Fibroblast of lung (primary cell): ENCODE results near the gene ASTN1. TPM values are rescaled to one million over a fixed set of nuclear protein-coding genes. Genes with fewer than 3 reads are reported as not detected.

Source experiments
- DNase-seq, 2 donors: peaks; one replicate each; pipeline versions ENCODE4 v3.0.0 to v3.0.0-alpha.2; 2010; ENCODE audit warnings: low read depth in 2 of 2
- H2AFZ ChIP-seq: 2 replicates; pipeline ENCODE4 v1.5.1; 2012; ENCODE audit warnings: low read length, control low read depth, inconsistent platforms
- H3K27ac ChIP-seq: 2 replicates; pipeline ENCODE4 v1.5.1; 2011; ENCODE audit warnings: low read length, control low read depth; ENCODE audit not compliant: insufficient read depth
- H3K27me3 ChIP-seq: 2 replicates; pipeline ENCODE4 v1.5.1; 2011; ENCODE audit warnings: mild to moderate bottlenecking, low read length; ENCODE audit not compliant: control insufficient read depth, insufficient read depth
- H3K36me3 ChIP-seq: 2 replicates; pipeline ENCODE4 v1.5.1; 2011; ENCODE audit warnings: low read length; ENCODE audit not compliant: control insufficient read depth, insufficient read depth
- H3K4me1 ChIP-seq: 2 replicates; pipeline ENCODE4 v1.5.1; 2011; ENCODE audit warnings: low read length; ENCODE audit not compliant: control insufficient read depth, insufficient read depth; ENCODE audit errors: extremely low read depth
- H3K4me2 ChIP-seq: 2 replicates; pipeline ENCODE4 v1.5.1; 2011; ENCODE audit warnings: low read length, control low read depth; ENCODE audit not compliant: insufficient read depth; ENCODE audit errors: extremely low read depth
- H3K4me3 ChIP-seq, 4 experiments: fragments of 200-600 bp in 1 of 4; sonication (generic) in 1 of 4; replicated peaks in 1 of 4; 2 replicates each; pipeline ENCODE4 v1.5.1; 2011 to 2016; ENCODE audit warnings: low read length in 4 of 4, low read depth in 3 of 4, mild to moderate bottlenecking in 3 of 4, control low read depth in 2 of 4, inconsistent platforms in 1 of 4, mixed read lengths in 1 of 4; ENCODE audit not compliant: insufficient read depth in 1 of 4; ENCODE audit errors: control extremely low read depth in 1 of 4
- H3K79me2 ChIP-seq: 2 replicates; pipeline ENCODE4 v1.5.1; 2012; ENCODE audit warnings: mild to moderate bottlenecking, low read length, inconsistent platforms; ENCODE audit not compliant: control insufficient read depth, insufficient read depth
- H3K9ac ChIP-seq: 2 replicates; pipeline ENCODE4 v1.5.1; 2011; ENCODE audit warnings: mild to moderate bottlenecking, low read length, control low read depth; ENCODE audit not compliant: insufficient read depth
- H3K9me3 ChIP-seq: 2 replicates; pipeline ENCODE4 v1.5.1; 2012; ENCODE audit warnings: low read depth, low read length; ENCODE audit not compliant: control insufficient read depth, insufficient read depth
- H4K20me1 ChIP-seq: 2 replicates; pipeline ENCODE4 v1.5.1; 2011; ENCODE audit warnings: low read length; ENCODE audit not compliant: control insufficient read depth, insufficient read depth; ENCODE audit errors: extremely low read depth
- CTCF ChIP-seq, 2 donors: IDR thresholded peaks in 1 of 2; conservative IDR thresholded peaks in 1 of 2; 1 replicate in 1 of 2; 2 replicates in 1 of 2; pipeline ENCODE4 v1.5.1; 2011 to 2012; ENCODE audit warnings: low read length in 2 of 2, control low read depth in 1 of 2, inconsistent platforms in 1 of 2, low read depth in 1 of 2, mild to moderate bottlenecking in 1 of 2
- EZH2 ChIP-seq: IDR thresholded peaks from 2 replicates; pipeline ENCODE4 v1.5.1; 2012; ENCODE audit warnings: low read length, control low read depth, mild to moderate bottlenecking; ENCODE audit errors: missing control alignments
- polyA plus RNA-seq, 2 donors: library from polyadenylated mRNA; depleted of rRNA in 1 of 2; stranded (reverse) in 1 of 2; unstranded in 1 of 2; fragments of >200 nt; gene quantifications; 2 replicates each; pipeline ENCODE4 v1.2.1, GENCODE V29; 2011 to 2012; ENCODE audit warnings: missing spikeins in 1 of 2
- total RNA-seq: library from RNA; depleted of rRNA; stranded (reverse); fragments of >200 nt; gene quantifications from 2 replicates; pipeline ENCODE4 v1.2.1, GENCODE V29; 2014

Gene ASTN1
- total and polyA plus RNA-seq, 2 donors (not counting 1 experiment from before 2014, with no cell fraction given), result 0.06 to 0.17 TPM

GRCh38 chr1:177138347-177138746 lies 26.2 kb downstream of the ASTN1 start:
- H2AFZ ChIP-seq, result no peak overlapping the region
- no peak overlapping the region for H3K9ac ChIP-seq
- no peaks in the 10 kb centered on the region for H3K9me3 ChIP-seq
- H3K27ac ChIP-seq, result no peak overlapping the region
- H3K4me1 ChIP-seq, result no peaks in the 10 kb centered on the region
- H4K20me1 ChIP-seq, result no peaks in the 10 kb centered on the region
- no peaks in the 10 kb centered on the region for H3K79me2 ChIP-seq
- no peaks in the 10 kb centered on the region for H3K36me3 ChIP-seq
- H3K4me3 ChIP-seq, result no peak overlapping the region
- no peak overlapping the region for H3K4me2 ChIP-seq
- DNase-seq, result no peak
- TF ChIP-seq CTCF (conservative IDR thresholded peaks at IDR 0.05 in 1 of 2, IDR thresholded peaks at IDR 0.05 in 1 of 2; ENCODE audit: low read depth in 1 of 2, low read length in 2 of 2) (no peak), EZH2 (no peak)
- H3K27me3 ChIP-seq, result no peaks in the 10 kb centered on the region

DNA sequence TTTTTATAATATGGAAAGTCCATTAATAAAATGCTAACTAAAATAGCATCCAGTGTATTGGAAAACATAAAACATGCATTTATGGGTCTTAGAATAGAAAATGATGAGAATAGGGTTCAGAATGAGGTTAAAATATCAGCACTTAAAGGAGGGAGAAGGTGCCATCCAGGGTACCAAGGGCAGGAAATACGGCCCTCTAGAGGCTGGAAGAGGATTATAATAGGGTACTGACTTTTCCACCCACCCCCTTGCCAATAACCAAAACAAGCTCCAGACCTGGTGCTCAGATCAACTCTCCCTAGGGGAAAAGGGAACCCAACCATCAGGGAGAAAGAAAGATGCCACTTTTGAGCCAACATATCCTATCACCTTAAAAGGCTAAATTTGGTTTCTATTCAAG lies 26.7 kb downstream of the ASTN1 start:
- Histone ChIP-seq H3K9me3 (no peaks in the 10 kb centered on the region), H3K4me2 (no peak overlapping the region), H2AFZ (no peak overlapping the region), H3K27me3 (no peaks in the 10 kb centered on the region), H3K36me3 (no peaks in the 10 kb centered on the region), H3K27ac (no peak overlapping the region), H3K4me3 (no peak overlapping the region), H4K20me1 (no peaks in the 10 kb centered on the region), H3K79me2 (no peaks in the 10 kb centered on the region), H3K4me1 (no peaks in the 10 kb centered on the region), H3K9ac (no peak overlapping the region)
- TF ChIP-seq EZH2 (no peak), CTCF (conservative IDR thresholded peaks at IDR 0.05 in 1 of 2, IDR thresholded peaks at IDR 0.05 in 1 of 2; ENCODE audit: low read depth in 1 of 2, low read length in 2 of 2) (no peak)
- DNase-seq, result no peak

- no peak overlapping the region for H2AFZ ChIP-seq
- no peak overlapping the region for H3K27ac ChIP-seq
- H3K79me2 ChIP-seq, result no peaks in the 10 kb centered on the region
- no peaks in the 10 kb centered on the region for H4K20me1 ChIP-seq
- H3K9me3 ChIP-seq, result no peaks in the 10 kb centered on the region
- no peaks in the 10 kb centered on the region for H3K4me1 ChIP-seq
- H3K36me3 ChIP-seq, result no peaks in the 10 kb centered on the region
- H3K4me3 ChIP-seq, result no peak overlapping the region
- H3K9ac ChIP-seq, result no peak overlapping the region
- no peaks in the 10 kb centered on the region for H3K27me3 ChIP-seq
- H3K4me2 ChIP-seq, result no peak overlapping the region
- TF ChIP-seq CTCF (conservative IDR thresholded peaks at IDR 0.05 in 1 of 2, IDR thresholded peaks at IDR 0.05 in 1 of 2; ENCODE audit: low read depth in 1 of 2, low read length in 2 of 2) (no peak), EZH2 (no peak)
- no peak for DNase-seq
These were observed 29.3 kb downstream of the ASTN1 start for GRCh38 chr1:177135250-177135649.
